ENCODE measurements around the gene RPL10. TPM values are rescaled to one million over a fixed set of nuclear protein-coding genes. Genes with fewer than 3 reads are reported as not detected.
A peak's percentile ranks its signal among the peaks of the same experiment; 100 is the strongest.
"Not testable (repeated sequence)": the region's sequence is repeated elsewhere in the genome, so short reads cannot be mapped to it uniquely, and the experiment has no call there.

Gene RPL10
- total RNA-seq, 1 experiment from 2014 or later = 4,201 TPM

DNA sequence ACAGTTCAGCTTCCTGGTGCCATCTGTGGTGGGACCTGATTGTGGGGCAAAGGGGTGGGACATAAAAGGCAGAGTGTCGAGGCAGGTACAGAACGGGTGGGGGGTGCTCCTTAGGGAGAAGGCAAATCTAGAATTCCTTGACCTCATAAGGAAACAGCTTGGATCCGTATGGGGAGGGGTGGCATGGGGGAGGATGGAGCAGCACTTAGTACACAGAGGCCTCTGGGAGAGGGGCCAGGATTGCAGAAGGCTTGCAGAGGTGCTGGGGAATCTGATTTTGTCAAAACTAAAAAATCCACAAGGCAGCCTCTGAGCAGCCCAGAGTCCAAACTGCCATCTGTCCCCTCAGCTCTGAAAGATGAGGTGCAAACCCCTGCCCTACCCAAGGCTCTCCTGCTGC lies 21.4 kb upstream of the RPL10 start:
- no peaks in the 10 kb centered on the region for H3K9me3 ChIP-seq (replicated peaks)
- DNase-seq (ENCODE audit: low read depth in 1 of 2, low spot score in 2 of 2) = no peak
- peaks cover 17% of the 10 kb centered on the region for H3K36me3 ChIP-seq
- H3K4me3 ChIP-seq = no peak overlapping the region
- no peaks in the 10 kb centered on the region for H3K27me3 ChIP-seq (replicated peaks)
- H3K27ac ChIP-seq = no peak overlapping the region
- peaks cover 56% of the 10 kb centered on the region for H3K4me1 ChIP-seq (replicated peaks)

DNA sequence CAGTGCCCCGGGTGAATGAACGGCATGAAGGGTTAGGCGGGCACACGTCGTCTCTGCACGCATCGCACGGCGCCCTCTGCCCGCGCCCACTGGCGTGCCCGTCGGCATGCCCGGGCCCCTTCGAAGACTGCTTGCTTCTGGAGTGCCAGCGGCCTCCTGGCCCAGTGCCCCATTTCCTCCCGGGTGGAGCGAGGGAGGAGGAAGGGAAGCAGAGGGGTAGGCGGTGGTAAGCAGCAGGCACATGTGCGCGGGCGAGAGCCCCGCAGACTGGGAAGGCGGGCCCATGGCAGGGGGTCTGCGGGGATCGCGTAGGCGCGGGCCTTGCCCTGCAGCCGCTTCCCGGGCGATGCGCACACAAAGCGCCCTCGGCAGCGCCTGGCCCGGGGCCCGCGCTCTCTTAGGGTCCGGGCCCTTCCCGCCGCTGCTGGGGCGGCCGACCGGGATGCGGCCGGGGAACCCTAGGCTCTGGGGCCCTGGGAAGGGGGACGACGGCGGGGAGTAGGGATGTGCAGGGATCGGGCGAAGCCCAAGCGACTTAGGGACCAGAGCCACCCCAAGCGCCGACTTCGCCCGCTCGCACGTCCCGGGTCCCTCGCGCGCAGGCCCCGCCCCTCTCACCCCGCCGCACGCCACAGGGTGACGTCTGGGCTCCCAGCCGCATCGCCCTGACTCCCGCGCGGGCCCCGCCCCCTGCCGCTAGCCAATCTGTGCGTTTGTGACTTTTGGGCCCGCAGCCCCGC lies 19.9 kb upstream of the RPL10 start:
- peaks cover 56% of the 10 kb centered on the region for H3K4me1 ChIP-seq (replicated peaks)
- H3K4me3 ChIP-seq = peak overlapping the region; percentile 46
- H3K9me3 ChIP-seq (replicated peaks) = no peaks in the 10 kb centered on the region
- H3K36me3 ChIP-seq = peaks cover 24% of the 10 kb centered on the region
- H3K27ac ChIP-seq = peak overlapping the region; percentile 90
- no peaks in the 10 kb centered on the region for H3K27me3 ChIP-seq (replicated peaks)
- peak in 1 of 2 experiments; percentile 97 for DNase-seq (ENCODE audit: low read depth in 1 of 2, low spot score in 2 of 2)

DNA sequence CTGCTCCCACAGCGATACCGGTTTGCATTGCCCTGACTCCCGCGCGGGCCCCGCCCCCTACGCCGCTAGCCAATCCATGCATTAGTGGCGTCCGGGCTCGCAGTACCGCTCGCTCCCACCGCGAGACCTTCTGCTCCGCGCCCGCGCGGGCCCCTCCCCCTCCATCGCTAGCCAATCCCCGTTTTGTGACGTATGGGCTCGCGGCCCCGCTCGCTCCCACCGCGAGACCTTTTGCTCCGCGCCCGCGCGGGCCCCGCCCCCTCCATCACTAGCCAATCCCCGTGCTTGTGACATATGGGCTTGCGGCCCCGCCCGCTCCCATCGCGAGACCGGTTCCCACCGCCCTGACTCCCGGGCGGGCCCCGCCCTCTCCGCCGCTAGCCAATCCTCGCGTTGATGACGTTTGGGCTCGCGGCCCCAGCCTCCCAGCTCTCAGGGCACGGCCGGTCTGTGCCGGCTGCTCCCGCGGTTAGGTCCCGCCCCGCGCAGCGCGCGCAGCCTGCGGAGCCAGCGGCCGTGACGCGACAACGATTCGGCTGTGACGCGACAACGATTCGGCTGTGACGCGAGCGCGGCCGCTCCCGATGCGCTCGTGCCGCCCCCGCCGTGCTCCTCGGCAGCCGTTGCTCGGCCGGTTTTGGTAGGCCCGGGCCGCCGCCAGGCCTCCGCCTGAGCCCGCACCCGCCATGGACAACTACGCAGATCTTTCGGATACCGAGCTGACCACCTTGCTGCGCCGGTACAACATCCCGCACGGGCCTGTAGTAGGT lies 19.2 kb upstream of the RPL10 start, which contains the start of gene EMD:
EMD (plus strand) TSS at position 497 of the 770 bp plus-strand sequence; CDS start at position 687, 190 bp downstream.
- Histone ChIP-seq H3K4me1 (replicated peaks) (peaks cover 56% of the 10 kb centered on the region), H3K4me3 (peak within 1 kb of the TSS; percentile 77), H3K36me3 (peaks cover 25% of the 10 kb centered on the region), H3K9me3 (replicated peaks) (no peaks in the 10 kb centered on the region), H3K27ac (peak within 1 kb of the TSS; percentile 91), H3K27me3 (replicated peaks) (no peaks in the 10 kb centered on the region)
- peak; percentile 97 to 99 for DNase-seq (ENCODE audit: low read depth in 1 of 2, low spot score in 2 of 2)

DNA sequence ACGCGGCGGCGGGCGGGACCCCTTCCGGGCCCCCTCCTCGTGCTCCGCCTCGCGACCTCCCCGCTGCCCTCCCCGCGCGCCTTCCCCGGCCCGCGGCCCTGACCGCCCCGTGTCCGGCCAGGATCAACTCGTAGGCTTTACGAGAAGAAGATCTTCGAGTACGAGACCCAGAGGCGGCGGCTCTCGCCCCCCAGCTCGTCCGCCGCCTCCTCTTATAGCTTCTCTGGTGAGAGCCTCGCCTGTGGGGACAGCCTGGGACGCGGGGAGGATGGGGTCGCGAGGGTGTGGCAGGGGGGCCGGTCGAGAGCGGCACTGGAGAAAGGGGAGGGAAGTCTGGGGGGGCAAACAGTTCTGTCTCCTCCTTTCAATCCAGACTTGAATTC lies 18.6 kb upstream of the RPL10 start:
- peaks cover 25% of the 10 kb centered on the region for H3K36me3 ChIP-seq
- H3K4me1 ChIP-seq (replicated peaks) = peaks cover 58% of the 10 kb centered on the region
- H3K27me3 ChIP-seq (replicated peaks) = no peaks in the 10 kb centered on the region
- no peaks in the 10 kb centered on the region for H3K9me3 ChIP-seq (replicated peaks)
- H3K27ac ChIP-seq = peak overlapping the region; percentile 91
- peak overlapping the region; percentile 77 for H3K4me3 ChIP-seq
- DNase-seq (ENCODE audit: low read depth in 1 of 2, low spot score in 2 of 2) = no peak

DNA sequence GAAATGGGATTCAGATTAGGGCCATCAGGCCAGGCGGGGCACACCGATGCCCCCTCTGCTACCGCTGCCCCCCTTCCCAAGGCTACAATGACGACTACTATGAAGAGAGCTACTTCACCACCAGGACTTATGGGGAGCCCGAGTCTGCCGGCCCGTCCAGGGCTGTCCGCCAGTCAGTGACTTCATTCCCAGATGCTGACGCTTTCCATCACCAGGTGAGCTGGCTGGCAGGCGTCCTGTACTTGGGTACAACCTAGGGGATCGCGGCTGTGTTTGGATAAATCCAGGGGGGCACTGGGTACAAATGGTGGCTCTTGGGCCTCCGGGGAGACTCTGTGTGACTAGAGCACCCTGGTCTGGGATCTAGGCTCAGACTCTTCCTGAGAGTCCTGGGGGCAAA lies 18.0 kb upstream of the RPL10 start:
- no peaks in the 10 kb centered on the region for H3K27me3 ChIP-seq (replicated peaks)
- H3K4me3 ChIP-seq = peak overlapping the region; percentile 77
- no peaks in the 10 kb centered on the region for H3K9me3 ChIP-seq (replicated peaks)
- no peak for DNase-seq (ENCODE audit: low read depth in 1 of 2, low spot score in 2 of 2)
- peaks cover 25% of the 10 kb centered on the region for H3K36me3 ChIP-seq
- peaks cover 58% of the 10 kb centered on the region for H3K4me1 ChIP-seq (replicated peaks)
- peak overlapping the region; percentile 91 for H3K27ac ChIP-seq

DNA sequence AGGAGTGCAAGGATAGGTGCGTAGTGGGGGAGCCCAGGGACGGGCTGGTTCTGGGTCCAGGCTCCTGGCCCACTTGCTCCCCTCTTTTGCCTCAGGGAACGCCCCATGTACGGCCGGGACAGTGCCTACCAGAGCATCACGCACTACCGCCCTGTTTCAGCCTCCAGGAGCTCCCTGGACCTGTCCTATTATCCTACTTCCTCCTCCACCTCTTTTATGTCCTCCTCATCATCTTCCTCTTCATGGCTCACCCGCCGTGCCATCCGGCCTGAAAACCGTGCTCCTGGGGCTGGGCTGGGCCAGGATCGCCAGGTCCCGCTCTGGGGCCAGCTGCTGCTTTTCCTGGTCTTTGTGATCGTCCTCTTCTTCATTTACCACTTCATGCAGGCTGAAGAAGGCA lies 17.4 kb upstream of the RPL10 start:
- peak overlapping the region; percentile 77 for H3K4me3 ChIP-seq

DNA sequence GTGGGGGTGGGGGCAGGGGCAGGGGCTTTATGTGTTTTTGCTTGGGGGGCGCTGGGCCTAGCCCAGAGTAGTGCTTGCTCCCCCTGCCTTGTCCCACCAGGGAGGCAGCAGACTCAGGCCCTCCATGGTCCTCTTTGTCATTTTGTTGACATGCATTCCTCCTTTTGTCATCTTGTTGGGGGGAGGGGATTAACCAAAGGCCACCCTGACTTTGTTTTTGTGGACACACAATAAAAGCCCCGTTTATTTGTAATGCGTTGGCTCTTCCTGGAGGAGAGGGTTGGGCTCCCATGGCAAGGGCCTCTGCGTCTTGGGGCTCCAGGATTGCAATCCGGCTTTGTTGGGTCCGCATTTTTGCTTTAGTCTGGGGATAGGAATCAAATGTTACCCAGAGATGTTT lies 16.9 kb upstream of the RPL10 start:
- H3K27me3 ChIP-seq (replicated peaks) = no peaks in the 10 kb centered on the region
- H3K9me3 ChIP-seq (replicated peaks) = no peaks in the 10 kb centered on the region
- H3K4me1 ChIP-seq (replicated peaks) = peaks cover 58% of the 10 kb centered on the region
- H3K4me3 ChIP-seq = no peak overlapping the region
- peak overlapping the region; percentile 22; the same call in 1 of the 2 replicates for H3K27ac ChIP-seq
- peaks cover 25% of the 10 kb centered on the region for H3K36me3 ChIP-seq
- DNase-seq (ENCODE audit: low read depth in 1 of 2, low spot score in 2 of 2) = peak; percentile 80 to 87

More for the DNA sequence above, 17.4 kb upstream of the RPL10 start:
- Histone ChIP-seq H3K4me1 (replicated peaks) (peaks cover 58% of the 10 kb centered on the region), H3K9me3 (replicated peaks) (no peaks in the 10 kb centered on the region), H3K27ac (no peak overlapping the region; the same call in 1 of the 2 replicates), H3K27me3 (replicated peaks) (no peaks in the 10 kb centered on the region), H3K36me3 (peaks cover 25% of the 10 kb centered on the region)
- no peak for DNase-seq (ENCODE audit: low read depth in 1 of 2, low spot score in 2 of 2)

DNA sequence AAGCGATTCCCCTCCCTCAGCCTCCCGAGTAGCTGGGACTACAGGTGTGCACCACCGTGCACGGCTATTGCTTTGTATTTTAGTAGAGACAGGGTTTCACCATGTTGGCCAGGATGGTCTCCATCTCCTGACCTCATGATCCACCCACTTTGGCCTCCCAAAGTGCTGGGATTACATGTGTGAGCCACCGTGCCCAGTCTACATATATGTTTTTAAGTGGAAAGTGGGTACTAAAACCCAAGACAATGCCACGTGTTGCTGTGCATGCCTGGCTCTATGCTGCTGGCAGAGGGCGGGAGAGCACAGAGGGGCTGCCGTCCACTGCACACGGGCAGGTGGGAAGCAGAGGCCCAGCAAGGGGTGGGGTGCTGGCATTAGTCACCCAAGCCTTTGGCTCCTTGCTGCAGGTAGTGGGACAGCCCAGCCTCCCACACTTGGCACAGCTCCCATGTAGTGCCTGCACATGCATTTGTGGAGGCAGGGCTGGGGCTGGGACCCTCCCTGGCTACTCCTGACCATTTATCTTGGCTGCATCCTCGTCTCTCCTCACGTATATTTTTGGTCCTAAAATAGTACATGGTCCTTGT lies 15.6 kb upstream of the RPL10 start:
- Histone ChIP-seq H3K27me3 (replicated peaks) (no peaks in the 10 kb centered on the region), H3K27ac (no peak overlapping the region)

DNA sequence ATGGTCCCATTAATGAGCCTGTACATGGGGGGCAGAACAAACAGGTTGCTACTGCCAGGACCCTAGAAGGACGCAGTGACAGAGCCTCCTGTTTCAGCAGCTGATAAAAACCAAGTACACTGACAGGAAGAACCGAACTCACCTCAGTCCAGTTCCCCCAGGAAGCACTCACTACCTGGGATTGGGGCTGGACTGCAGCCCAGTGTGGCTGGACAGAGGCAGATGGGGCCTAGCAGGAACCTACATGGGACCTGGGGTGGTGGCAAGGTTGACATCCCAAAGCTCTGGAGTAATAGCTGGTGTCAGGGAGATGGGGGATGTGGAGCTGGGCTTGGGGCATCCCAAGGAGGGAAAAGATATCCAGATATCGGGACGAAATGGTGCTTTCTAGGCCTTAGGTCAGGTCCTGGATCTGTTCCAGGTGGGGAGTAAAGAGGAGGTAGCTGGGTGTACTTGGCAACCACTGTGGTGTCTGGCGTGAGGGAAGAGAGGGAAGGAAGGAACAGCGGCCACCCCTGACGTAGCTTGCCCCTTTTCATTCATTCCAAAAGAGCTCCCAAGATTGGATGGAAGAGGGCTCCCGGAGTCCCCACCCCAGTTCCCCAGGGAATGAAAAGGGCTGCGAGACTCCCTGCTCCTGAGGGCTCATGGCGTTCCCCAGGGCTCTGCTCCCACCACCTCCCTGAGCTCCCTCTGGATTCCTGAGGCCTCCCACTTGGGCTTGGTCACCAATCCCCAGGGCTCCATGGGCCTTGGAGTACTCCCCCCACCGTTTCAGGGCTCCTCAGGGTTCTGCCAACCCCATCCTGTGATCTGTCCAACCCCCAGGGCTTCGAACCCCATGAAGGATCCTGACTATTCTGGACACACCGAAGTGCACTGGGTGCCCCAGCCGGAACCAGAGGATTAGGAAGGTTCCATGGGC lies 14.6 kb upstream of the RPL10 start:
- H3K4me1 ChIP-seq (replicated peaks) = peaks cover 48% of the 10 kb centered on the region
- H3K27me3 ChIP-seq (replicated peaks) = no peaks in the 10 kb centered on the region
- no peak overlapping the region for H3K4me3 ChIP-seq
- H3K27ac ChIP-seq = no peak overlapping the region
- H3K9me3 ChIP-seq (replicated peaks) = no peaks in the 10 kb centered on the region
- peaks cover 25% of the 10 kb centered on the region for H3K36me3 ChIP-seq
- DNase-seq (ENCODE audit: low read depth in 1 of 2, low spot score in 2 of 2) = no peak

More for the DNA sequence above, 15.6 kb upstream of the RPL10 start:
- peaks cover 25% of the 10 kb centered on the region for H3K36me3 ChIP-seq
- no peak for DNase-seq (ENCODE audit: low read depth in 1 of 2, low spot score in 2 of 2)
- H3K4me3 ChIP-seq = no peak overlapping the region
- no peaks in the 10 kb centered on the region for H3K9me3 ChIP-seq (replicated peaks)
- peaks cover 56% of the 10 kb centered on the region for H3K4me1 ChIP-seq (replicated peaks)

DNA sequence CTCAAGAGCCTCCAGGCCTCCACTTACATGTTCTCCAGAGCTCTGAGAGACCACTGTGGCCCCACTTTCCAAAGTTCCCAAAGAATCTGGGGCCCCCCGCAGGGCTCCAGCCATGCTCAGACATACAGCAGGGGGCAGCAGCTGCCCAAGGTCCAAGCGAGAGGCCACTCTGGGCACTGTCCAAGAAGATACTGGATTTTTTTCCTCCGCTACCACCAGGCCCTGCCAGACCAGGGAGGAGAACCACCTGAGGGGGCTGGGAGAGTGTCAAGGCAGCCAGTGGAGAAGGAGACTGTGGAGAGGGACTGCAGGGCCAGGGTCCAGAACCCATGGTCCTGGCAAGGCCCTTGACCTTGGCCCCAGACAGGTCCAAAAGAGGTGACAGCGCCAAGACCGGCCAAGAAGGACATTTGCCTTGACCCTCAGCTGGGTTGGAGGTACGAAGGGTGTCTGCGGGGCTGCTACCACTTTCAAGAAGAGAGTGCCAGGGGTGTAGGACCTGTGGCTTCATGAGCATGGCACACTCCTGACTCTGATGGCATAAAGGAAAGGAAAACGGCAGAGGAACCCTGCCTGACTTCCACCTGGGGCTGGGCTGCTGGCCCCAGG lies 13.8 kb upstream of the RPL10 start:
- H3K4me1 ChIP-seq (replicated peaks) = peaks cover 48% of the 10 kb centered on the region
- peaks cover 23% of the 10 kb centered on the region for H3K36me3 ChIP-seq
- H3K27me3 ChIP-seq (replicated peaks) = no peaks in the 10 kb centered on the region
- no peak overlapping the region for H3K4me3 ChIP-seq
- H3K9me3 ChIP-seq (replicated peaks) = no peaks in the 10 kb centered on the region
- H3K27ac ChIP-seq = peak overlapping the region; percentile 26; the same call in 1 of the 2 replicates
- DNase-seq (ENCODE audit: low read depth in 1 of 2, low spot score in 2 of 2) = no peak

DNA sequence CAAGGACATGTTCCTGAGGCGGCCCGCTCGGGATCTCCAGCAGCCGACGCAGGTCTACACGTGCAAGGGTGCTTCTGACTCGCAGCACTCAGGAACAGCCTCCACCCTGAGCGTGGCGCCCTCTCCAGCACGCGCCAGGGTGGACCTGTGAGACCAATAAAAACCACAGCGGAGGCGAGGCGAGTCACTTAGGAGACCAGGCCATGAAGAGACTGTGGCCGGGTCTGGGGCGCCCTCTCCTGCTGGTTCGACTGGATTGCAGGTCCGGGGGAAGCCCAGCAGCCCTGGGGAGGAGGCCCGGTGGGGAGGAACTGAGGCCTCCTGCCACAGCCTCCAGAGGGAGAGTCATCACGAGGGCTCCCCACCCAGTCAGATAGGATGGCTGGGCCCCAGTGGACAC lies 10.1 kb upstream of the RPL10 start:
- H3K27me3 ChIP-seq (replicated peaks) = not testable (repeated sequence)

DNA sequence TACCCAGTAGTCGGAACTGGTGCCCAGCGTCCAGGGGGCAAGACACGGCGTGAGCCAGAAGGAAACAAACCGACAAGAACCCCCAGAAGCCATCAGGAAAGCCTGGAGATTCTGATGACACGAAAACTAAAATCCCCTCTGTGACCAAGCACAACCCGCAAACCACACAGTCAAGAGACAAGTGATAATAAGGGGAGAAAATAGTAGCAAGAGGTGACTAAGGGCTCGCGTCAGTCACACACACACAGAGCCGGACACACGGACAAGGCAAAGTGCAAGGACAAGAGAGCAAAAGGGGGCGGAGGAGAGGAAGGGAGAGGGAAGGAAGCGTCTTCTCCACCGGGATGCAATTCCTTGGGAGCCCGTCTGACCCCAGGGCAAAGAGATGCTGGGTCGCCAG lies 9.5 kb upstream of the RPL10 start:
- peaks cover 12% of the 10 kb centered on the region for H3K4me1 ChIP-seq (replicated peaks)
- H3K27ac ChIP-seq; H3K36me3 ChIP-seq; DNase-seq (ENCODE audit: low read depth in 1 of 2, low spot score in 2 of 2); H3K27me3 ChIP-seq (replicated peaks); H3K4me3 ChIP-seq; H3K9me3 ChIP-seq (replicated peaks): not testable (repeated sequence)

More for the DNA sequence above, 10.1 kb upstream of the RPL10 start:
- not testable (repeated sequence) for H3K36me3 ChIP-seq; H3K27ac ChIP-seq; H3K4me3 ChIP-seq; DNase-seq (ENCODE audit: low read depth in 1 of 2, low spot score in 2 of 2); H3K9me3 ChIP-seq (replicated peaks)
- peaks cover 18% of the 10 kb centered on the region for H3K4me1 ChIP-seq (replicated peaks)
